Tongue (tissue), 2 donors: ENCODE data around the gene NTSR2. TPM values are rescaled to one million over a fixed set of nuclear protein-coding genes. Genes with fewer than 3 reads are reported as not detected.

ENCODE experiments used
- DNase-seq: peaks from one replicate; pipeline ENCODE4 v3.0.0-alpha.2; 2015
- total RNA-seq: library from RNA; depleted of rRNA; stranded (reverse); fragments of >200 nt; gene quantifications from one replicate; pipeline ENCODE4 v1.2.3, GENCODE V29; 2014

NTSR2 gene
- total RNA-seq, 1 donor from 2014 or later = not detected

- no peak for DNase-seq
These were observed 12.3 kb downstream of the NTSR2 start for GRCh38 chr2:11657646-11658045.

GRCh38 chr2:11657195-11657594, 12.8 kb downstream of the NTSR2 start:
- DNase-seq = no peak

- DNase-seq = no peak
These were observed 13.3 kb downstream of the NTSR2 start for GRCh38 chr2:11656671-11657101.

- no peak for DNase-seq
These were observed 13.7 kb downstream of the NTSR2 start for GRCh38 chr2:11656252-11656651.

- DNase-seq = no peak
These were observed 14.5 kb downstream of the NTSR2 start for GRCh38 chr2:11655495-11655894.

- no peak for DNase-seq
These were observed 17.4 kb downstream of the NTSR2 start for GRCh38 chr2:11652553-11652952.

- no peak for DNase-seq
These were observed 18.0 kb downstream of the NTSR2 start for GRCh38 chr2:11651856-11652548.

- DNase-seq = no peak
These were observed 20.9 kb downstream of the NTSR2 start for GRCh38 chr2:11649093-11649492.

- DNase-seq = no peak
These were observed 22.0 kb downstream of the NTSR2 start for GRCh38 chr2:11647834-11648600.

GRCh38 chr2:11646530-11646929, 23.5 kb downstream of the NTSR2 start:
- no peak for DNase-seq

GRCh38 chr2:11644293-11644692, 25.7 kb downstream of the NTSR2 start:
- DNase-seq = no peak

- DNase-seq = no peak
These were observed 27.0 kb downstream of the NTSR2 start for GRCh38 chr2:11642972-11643371.

- DNase-seq = no peak
These were observed 29.9 kb downstream of the NTSR2 start for GRCh38 chr2:11640132-11640531.

GRCh38 chr2:11639503-11639902, 30.5 kb downstream of the NTSR2 start:
- no peak for DNase-seq

GRCh38 chr2:11637546-11637945, 32.4 kb downstream of the NTSR2 start:
- DNase-seq = no peak

GRCh38 chr2:11636593-11637295, 33.3 kb downstream of the NTSR2 start:
- no peak for DNase-seq

GRCh38 chr2:11635141-11635540, 34.9 kb downstream of the NTSR2 start:
- DNase-seq = no peak

GRCh38 chr2:11634584-11634983, 35.4 kb downstream of the NTSR2 start:
- DNase-seq = no peak

GRCh38 chr2:11633923-11634478, 36.0 kb downstream of the NTSR2 start:
- no peak for DNase-seq

GRCh38 chr2:11631462-11631861, 38.5 kb downstream of the NTSR2 start:
- DNase-seq = no peak

GRCh38 chr2:11630855-11631254, 39.1 kb downstream of the NTSR2 start:
- no peak for DNase-seq

- no peak for DNase-seq
These were observed 40.1 kb downstream of the NTSR2 start for GRCh38 chr2:11629851-11630250.

GRCh38 chr2:11629215-11629614, 40.8 kb downstream of the NTSR2 start:
- DNase-seq = no peak
